Upper lobe of left lung (tissue), 4 donors: Measurements from ENCODE around the gene D2HGDH.

Experiments used
- POLR2A ChIP-seq, 4 donors: fragments of 450-650 bp; IDR thresholded peaks; one replicate each; pipeline ENCODE4 v1.5.1; 2016 to 2017; ENCODE audit warnings: antibody characterized with exemption in 4 of 4, mild to moderate bottlenecking in 2 of 4
- TF ChIP-seq, protein P1 (sequence below), 6 experiments: fragments of 450-650 bp in 4 of 6; fragments of 200-600 bp in 2 of 6; sonication (generic) in 2 of 6; IDR thresholded peaks; one replicate each; pipeline ENCODE4 v1.5.1; 2016 to 2019; ENCODE audit warnings: antibody characterized with exemption in 6 of 6

DNA sequence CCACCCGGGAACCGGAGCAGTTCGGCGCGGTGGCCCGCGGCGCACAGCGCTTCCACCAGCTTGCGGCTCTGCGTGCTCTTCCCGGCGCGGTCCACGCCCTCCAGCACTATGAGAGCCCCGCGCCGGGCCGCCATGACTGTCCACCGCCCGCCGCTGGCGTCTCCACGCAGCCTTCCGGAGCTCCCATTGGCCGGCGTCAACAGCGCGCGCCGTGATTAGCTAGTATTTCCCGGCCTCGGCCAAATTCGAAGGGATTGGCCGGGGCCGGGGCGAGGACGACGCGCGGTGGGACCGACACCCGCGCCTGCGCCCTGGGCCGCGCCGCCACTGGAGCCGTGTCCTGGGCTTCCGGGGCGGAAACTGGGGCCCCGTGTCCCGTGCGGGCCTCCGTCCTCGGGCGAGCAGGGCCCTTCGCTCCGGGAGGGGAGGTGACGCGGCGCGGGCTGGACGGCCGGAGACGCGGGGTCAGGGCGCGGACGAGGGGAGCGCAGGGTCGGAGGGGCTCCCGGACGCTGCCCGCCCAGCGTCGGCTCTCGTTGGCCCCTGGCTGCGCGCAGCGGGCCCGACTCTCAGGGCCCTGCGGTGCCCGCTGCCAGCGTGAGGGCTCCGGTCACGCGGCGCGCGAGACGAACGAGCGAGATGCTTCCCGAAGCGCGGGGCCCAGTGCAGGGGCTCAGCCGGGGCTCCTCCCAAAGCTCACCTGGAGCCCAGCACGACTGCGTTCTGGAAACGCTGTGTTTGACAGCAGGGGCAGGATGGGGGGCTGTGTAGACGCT is 47.6 kb upstream of the D2HGDH start, which contains the start of gene DTYMK:
- TF ChIP-seq, protein P1, sequence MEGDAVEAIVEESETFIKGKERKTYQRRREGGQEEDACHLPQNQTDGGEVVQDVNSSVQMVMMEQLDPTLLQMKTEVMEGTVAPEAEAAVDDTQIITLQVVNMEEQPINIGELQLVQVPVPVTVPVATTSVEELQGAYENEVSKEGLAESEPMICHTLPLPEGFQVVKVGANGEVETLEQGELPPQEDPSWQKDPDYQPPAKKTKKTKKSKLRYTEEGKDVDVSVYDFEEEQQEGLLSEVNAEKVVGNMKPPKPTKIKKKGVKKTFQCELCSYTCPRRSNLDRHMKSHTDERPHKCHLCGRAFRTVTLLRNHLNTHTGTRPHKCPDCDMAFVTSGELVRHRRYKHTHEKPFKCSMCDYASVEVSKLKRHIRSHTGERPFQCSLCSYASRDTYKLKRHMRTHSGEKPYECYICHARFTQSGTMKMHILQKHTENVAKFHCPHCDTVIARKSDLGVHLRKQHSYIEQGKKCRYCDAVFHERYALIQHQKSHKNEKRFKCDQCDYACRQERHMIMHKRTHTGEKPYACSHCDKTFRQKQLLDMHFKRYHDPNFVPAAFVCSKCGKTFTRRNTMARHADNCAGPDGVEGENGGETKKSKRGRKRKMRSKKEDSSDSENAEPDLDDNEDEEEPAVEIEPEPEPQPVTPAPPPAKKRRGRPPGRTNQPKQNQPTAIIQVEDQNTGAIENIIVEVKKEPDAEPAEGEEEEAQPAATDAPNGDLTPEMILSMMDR (IDR thresholded peaks at IDR 0.05) = peak in 2 of 6 experiments; percentile 25 to 41
- TF ChIP-seq POLR2A (IDR thresholded peaks at IDR 0.05) = peak in 3 of 4 donors; percentile 36 to 94 (median 82)
